CD4-positive, alpha-beta T cell (primary cell): Measurements from ENCODE around the gene RAB5B. TPM values are rescaled to one million over a fixed set of nuclear protein-coding genes. Genes with fewer than 3 reads are reported as not detected.
"Not testable (repeated sequence)": the region's sequence is repeated elsewhere in the genome, so short reads cannot be mapped to it uniquely, and the experiment has no call there.

ENCODE experiments used
- ATAC-seq: fragments of 200-7000 bp; cut with Tn5 transposase; one replicate; pipeline ENCODE4 v1.10.0; 2022; ENCODE audit warnings: mild to moderate bottlenecking; ENCODE audit not compliant: poor library complexity
- CTCF ChIA-PET: fragments of 350-600 bp; sonication (Branson Sonifier 250); formaldehyde crosslinking; loops from one replicate; lab custom pipeline; 2021; ENCODE audit warnings: antibody characterized with exemption, inconsistent platforms; lab: Charles Lee
- POLR2A ChIA-PET: fragments of 350-600 bp; sonication (Branson Sonifier 250); formaldehyde crosslinking; loops from one replicate; lab custom pipeline; 2021; ENCODE audit warnings: antibody characterized with exemption, inconsistent platforms; lab: Charles Lee
- DNase-seq, 14 experiments: peaks; one replicate each; pipeline ENCODE4 v3.0.0-alpha.2; 2013 to 2020; ENCODE audit warnings: mixed read lengths in 2 of 14
- H3K27ac ChIP-seq, 2 donors: one replicate each; pipeline versions ENCODE4 v1.5.1 to v1.7.0; 2013; ENCODE audit warnings: low read length in 2 of 2, low read depth in 1 of 2, mild to moderate bottlenecking in 1 of 2
- H3K27me3 ChIP-seq, 2 experiments: 1 replicate in 1 of 2; 2 replicates in 1 of 2; pipeline versions ENCODE4 v1.6.1 to v1.7.0; 2013; ENCODE audit warnings: low read length in 2 of 2, control low read depth in 1 of 2, mild to moderate bottlenecking in 1 of 2, moderate library complexity in 1 of 2; ENCODE audit not compliant: insufficient read depth in 2 of 2, control insufficient read depth in 1 of 2
- H3K36me3 ChIP-seq: one replicate; pipeline ENCODE4 v1.6.1; 2013; ENCODE audit warnings: low read length, control low read depth; ENCODE audit not compliant: insufficient read depth
- H3K4me1 ChIP-seq: one replicate; pipeline ENCODE4 v1.6.1; 2013; ENCODE audit warnings: low read length, control low read depth; ENCODE audit not compliant: insufficient read depth
- H3K4me3 ChIP-seq: one replicate; pipeline ENCODE4 v1.5.1; 2013; ENCODE audit warnings: mild to moderate bottlenecking, low read length, moderate library complexity
- H3K9me3 ChIP-seq, 2 experiments: 1 replicate in 1 of 2; 2 replicates in 1 of 2; pipeline versions ENCODE4 v1.6.1 to v1.7.0; 2013; ENCODE audit warnings: low read length in 2 of 2, mild to moderate bottlenecking in 2 of 2, control low read depth in 1 of 2, moderate library complexity in 1 of 2; ENCODE audit not compliant: control insufficient read depth in 1 of 2, insufficient read depth in 1 of 2
- H3K27ac Mint-ChIP-seq: one replicate; pipeline ENCODE4 v1.8.0; 2020; ENCODE audit warnings: mixed read lengths
- H3K27me3 Mint-ChIP-seq: one replicate; pipeline ENCODE4 v1.8.0; 2021; ENCODE audit warnings: mixed read lengths
- H3K36me3 Mint-ChIP-seq: one replicate; pipeline ENCODE4 v1.8.0; 2021; ENCODE audit warnings: low read depth, mixed read lengths
- H3K4me1 Mint-ChIP-seq: one replicate; pipeline ENCODE4 v1.8.0; 2021; ENCODE audit warnings: low read depth, mixed read lengths
- H3K4me3 Mint-ChIP-seq: one replicate; pipeline ENCODE4 v1.8.0; 2020; ENCODE audit warnings: mild to moderate bottlenecking, mixed read lengths
- H3K9me3 Mint-ChIP-seq: one replicate; pipeline ENCODE4 v1.8.0; 2020; ENCODE audit warnings: mixed read lengths
- CTCF ChIP-seq: fragments of 200-600 bp; IDR thresholded peaks from one replicate; pipeline ENCODE4 v1.8.0; 2022; ENCODE audit warnings: antibody characterized with exemption, mild to moderate bottlenecking
- intact Hi-C, 2 experiments: fragments of 100-400 bp; cut with DNase I in 1 of 2; cut with micrococcal nuclease in 1 of 2; formaldehyde crosslinking; loops; one replicate each; pipeline versions ENCODE4 v1.15.1 to v1.9.0; 2023 to 2025; cut with DNase I, micrococcal nuclease
- total RNA-seq, 174 experiments: library from RNA in 2 of 174; stranded (reverse) in 2 of 174; gene quantifications; one replicate each; pipeline ENCODE4 v1.2.3 and lab custom pipeline; 2021 to 2026

Gene RAB5B
- total RNA-seq, 2 experiments from 2014 or later = 21.6 to 27.4 TPM

GRCh38 chr12:55996201-55996714 lies 22.4 kb downstream of the RAB5B start:
- ATAC-seq (peak; percentile 82), DNase-seq (peak; percentile 41 to 86 (median 52))
- H3K27ac ChIP-seq = no peak overlapping the region
- Mint-ChIP-seq H3K27me3 (peaks cover 20% of the 10 kb centered on the region), H3K9me3 (no peaks in the 10 kb centered on the region), H3K4me3 (peak overlapping the region; percentile 21), H3K27ac (no peak overlapping the region), H3K4me1 (peaks cover 23% of the 10 kb centered on the region), H3K36me3 (peaks cover 31% of the 10 kb centered on the region)
- H3K4me1 ChIP-seq = peaks cover 17% of the 10 kb centered on the region
- peaks cover 34% of the 10 kb centered on the region for H3K36me3 ChIP-seq
- TF ChIP-seq CTCF = peak; percentile 81
- CTCF ChIA-PET = interaction anchor here (0.6 to 2.5 kb wide), 28 partner anchors 8 to 257 kb away, joined by 3 to 20 read pairs (median 4); partner anchors contain the start of genes ERBB3, RAB5B, SMARCC2 and ZC3H10
- intact Hi-C loops = loop anchor here (1.0 to 2.0 kb wide), 3 partner anchors 33 to 45 kb away; partner anchors contain the start of gene RPS26 (in 2 of the 2)
- peak overlapping the region; percentile 43 for H3K4me3 ChIP-seq
- POLR2A ChIA-PET = interaction anchor here (0.6 to 2.9 kb wide), 13 partner anchors 10 to 252 kb away, joined by 3 to 22 read pairs (median 4); partner anchors contain the start of genes RAB5B, SMARCC2 and ZC3H10
- H3K27me3 ChIP-seq = peaks cover 5 to 12% of the 10 kb centered on the region in 2 experiments
- no peaks in the 10 kb centered on the region for H3K9me3 ChIP-seq

- no peak within 1 kb of the TSS for H3K27ac ChIP-seq
- H3K36me3 ChIP-seq = peaks cover 29% of the 10 kb centered on the region
- intact Hi-C loops = loop anchor here (1.0 to 2.0 kb wide), 3 partner anchors 32 to 44 kb away; partner anchors contain the start of gene RPS26 (in 2 of the 2)
- Mint-ChIP-seq H3K9me3 (no peaks in the 10 kb centered on the region), H3K36me3 (peaks cover 24% of the 10 kb centered on the region), H3K4me3 (peak within 1 kb of the TSS; percentile 51), H3K4me1 (peaks cover 23% of the 10 kb centered on the region), H3K27ac (no peak within 1 kb of the TSS), H3K27me3 (peaks cover 20% of the 10 kb centered on the region)
- no peak for TF ChIP-seq CTCF
- H3K4me3 ChIP-seq = peak within 1 kb of the TSS; percentile 43
- CTCF ChIA-PET = interaction anchor here (1.0 to 2.5 kb wide), 17 partner anchors 10 to 258 kb away, joined by 3 to 20 read pairs (median 8); partner anchors contain the start of genes RAB5B, SMARCC2 and ZC3H10
- POLR2A ChIA-PET = interaction anchor here (0.6 to 2.9 kb wide), 11 partner anchors 10 to 252 kb away, joined by 3 to 22 read pairs (median 4); partner anchors contain the start of genes RAB5B and SMARCC2
- peaks cover 5 to 12% of the 10 kb centered on the region in 2 experiments for H3K27me3 ChIP-seq
- peak in 5 of 14 experiments; percentile 8 to 69 (median 48) for DNase-seq
- H3K4me1 ChIP-seq = peaks cover 17% of the 10 kb centered on the region
- ATAC-seq = peak; percentile 33
- no peaks in the 10 kb centered on the region for H3K9me3 ChIP-seq
Observed at GRCh38 chr12:55996715-55997534, 23.0 kb downstream of the RAB5B start, which contains the start of gene SUOX. TSS of gene SUOX (plus strand) at chr12:55997276. CDS start at chr12:56002222, 4,946 bp downstream.

GRCh38 chr12:55997535-55997859 lies 23.6 kb downstream of the RAB5B start:
- peaks cover 5 to 12% of the 10 kb centered on the region in 2 experiments for H3K27me3 ChIP-seq
- peaks cover 23% of the 10 kb centered on the region for H3K36me3 ChIP-seq
- H3K4me3 Mint-ChIP-seq = peak overlapping the region; percentile 51
- peak overlapping the region; percentile 43 for H3K4me3 ChIP-seq
- ChIA-PET CTCF (interaction anchor here (1.9 to 2.5 kb wide), 2 partner anchors 46 to 122 kb away, joined by 8 to 15 read pairs; partner anchors contain the start of gene ZC3H10), POLR2A (interaction anchor here (0.6 to 2.9 kb wide), 4 partner anchors 9 to 93 kb away, joined by 3 to 22 read pairs (median 12); partner anchors contain the start of gene RAB5B)
- H3K4me1 ChIP-seq = peaks cover 17% of the 10 kb centered on the region
- H3K36me3 Mint-ChIP-seq = peaks cover 18% of the 10 kb centered on the region
- no peak for TF ChIP-seq CTCF
- ATAC-seq (peak; percentile 35), DNase-seq (peak in 1 of 14 experiments; percentile 11)
- peaks cover 20% of the 10 kb centered on the region for H3K27me3 Mint-ChIP-seq
- peaks cover 23% of the 10 kb centered on the region for H3K4me1 Mint-ChIP-seq
- intact Hi-C loops = loop anchor here in 1 of 2 experiments (2.0 kb wide), 1 partner anchor 43 kb away; the partner anchor contains the start of gene RPS26
- H3K27ac ChIP-seq = no peak overlapping the region
- H3K27ac Mint-ChIP-seq = no peak overlapping the region
- no peaks in the 10 kb centered on the region for H3K9me3 ChIP-seq
- H3K9me3 Mint-ChIP-seq = no peaks in the 10 kb centered on the region

- Mint-ChIP-seq H3K27me3 (peaks cover 20% of the 10 kb centered on the region), H3K4me1 (peaks cover 23% of the 10 kb centered on the region)
- Histone ChIP-seq H3K27me3 (peaks cover 5 to 12% of the 10 kb centered on the region in 2 experiments), H3K4me1 (peaks cover 17% of the 10 kb centered on the region)
- intact Hi-C loops, H3K9me3 Mint-ChIP-seq, H3K27ac Mint-ChIP-seq, H3K36me3 ChIP-seq, ATAC-seq, H3K27ac ChIP-seq, H3K36me3 Mint-ChIP-seq, H3K4me3 ChIP-seq, H3K9me3 ChIP-seq, H3K4me3 Mint-ChIP-seq: not testable (repeated sequence)
- ChIA-PET CTCF (interaction anchor here (0.6 to 1.5 kb wide), 3 partner anchors 29 to 45 kb away, joined by 3 to 4 read pairs (median 3); no protein-coding TSS in a partner anchor), POLR2A (interaction anchor here (1.2 kb wide), 1 partner anchor 105 kb away, joined by 3 read pairs; the partner anchor contains the start of gene PA2G4)
- DNase-seq = peak in 1 of 14 experiments; percentile 14
Observed at GRCh38 chr12:55999522-55999921, 25.6 kb downstream of the RAB5B start.
